A549 (cell line): ENCODE measurements around the gene GPS1.

ENCODE experiments used
- HDAC2 ChIP-seq: fragments of 200-600 bp; sonication (generic); IDR thresholded peaks from 2 replicates; pipeline ENCODE4 v1.6.1; 2016
- TF ChIP-seq, protein P1 (sequence below): fragments of >200 bp; sonication (Bioruptor Twin); formaldehyde crosslinking; IDR thresholded peaks from 3 replicates; pipeline ENCODE4 v1.5.1; 2016
- TF ChIP-seq, protein P2 (sequence below): fragments of 150-350 bp; IDR thresholded peaks from 2 replicates; pipeline ENCODE4 v1.6.1; 2014; ENCODE audit warnings: low read depth, mild to moderate bottlenecking, low read length

GRCh38 chr17:82101301-82101715 is 49.6 kb downstream of the GPS1 start:
- TF ChIP-seq, protein P1, sequence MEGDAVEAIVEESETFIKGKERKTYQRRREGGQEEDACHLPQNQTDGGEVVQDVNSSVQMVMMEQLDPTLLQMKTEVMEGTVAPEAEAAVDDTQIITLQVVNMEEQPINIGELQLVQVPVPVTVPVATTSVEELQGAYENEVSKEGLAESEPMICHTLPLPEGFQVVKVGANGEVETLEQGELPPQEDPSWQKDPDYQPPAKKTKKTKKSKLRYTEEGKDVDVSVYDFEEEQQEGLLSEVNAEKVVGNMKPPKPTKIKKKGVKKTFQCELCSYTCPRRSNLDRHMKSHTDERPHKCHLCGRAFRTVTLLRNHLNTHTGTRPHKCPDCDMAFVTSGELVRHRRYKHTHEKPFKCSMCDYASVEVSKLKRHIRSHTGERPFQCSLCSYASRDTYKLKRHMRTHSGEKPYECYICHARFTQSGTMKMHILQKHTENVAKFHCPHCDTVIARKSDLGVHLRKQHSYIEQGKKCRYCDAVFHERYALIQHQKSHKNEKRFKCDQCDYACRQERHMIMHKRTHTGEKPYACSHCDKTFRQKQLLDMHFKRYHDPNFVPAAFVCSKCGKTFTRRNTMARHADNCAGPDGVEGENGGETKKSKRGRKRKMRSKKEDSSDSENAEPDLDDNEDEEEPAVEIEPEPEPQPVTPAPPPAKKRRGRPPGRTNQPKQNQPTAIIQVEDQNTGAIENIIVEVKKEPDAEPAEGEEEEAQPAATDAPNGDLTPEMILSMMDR: no peak
- TF ChIP-seq, protein P2, sequence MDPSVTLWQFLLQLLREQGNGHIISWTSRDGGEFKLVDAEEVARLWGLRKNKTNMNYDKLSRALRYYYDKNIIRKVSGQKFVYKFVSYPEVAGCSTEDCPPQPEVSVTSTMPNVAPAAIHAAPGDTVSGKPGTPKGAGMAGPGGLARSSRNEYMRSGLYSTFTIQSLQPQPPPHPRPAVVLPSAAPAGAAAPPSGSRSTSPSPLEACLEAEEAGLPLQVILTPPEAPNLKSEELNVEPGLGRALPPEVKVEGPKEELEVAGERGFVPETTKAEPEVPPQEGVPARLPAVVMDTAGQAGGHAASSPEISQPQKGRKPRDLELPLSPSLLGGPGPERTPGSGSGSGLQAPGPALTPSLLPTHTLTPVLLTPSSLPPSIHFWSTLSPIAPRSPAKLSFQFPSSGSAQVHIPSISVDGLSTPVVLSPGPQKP: no peak
- TF ChIP-seq HDAC2: no peak
